ENCODE results near the gene GRK4.
A peak's percentile ranks its signal among the peaks of the same experiment; 100 is the strongest.

Gene GRK4

DNA sequence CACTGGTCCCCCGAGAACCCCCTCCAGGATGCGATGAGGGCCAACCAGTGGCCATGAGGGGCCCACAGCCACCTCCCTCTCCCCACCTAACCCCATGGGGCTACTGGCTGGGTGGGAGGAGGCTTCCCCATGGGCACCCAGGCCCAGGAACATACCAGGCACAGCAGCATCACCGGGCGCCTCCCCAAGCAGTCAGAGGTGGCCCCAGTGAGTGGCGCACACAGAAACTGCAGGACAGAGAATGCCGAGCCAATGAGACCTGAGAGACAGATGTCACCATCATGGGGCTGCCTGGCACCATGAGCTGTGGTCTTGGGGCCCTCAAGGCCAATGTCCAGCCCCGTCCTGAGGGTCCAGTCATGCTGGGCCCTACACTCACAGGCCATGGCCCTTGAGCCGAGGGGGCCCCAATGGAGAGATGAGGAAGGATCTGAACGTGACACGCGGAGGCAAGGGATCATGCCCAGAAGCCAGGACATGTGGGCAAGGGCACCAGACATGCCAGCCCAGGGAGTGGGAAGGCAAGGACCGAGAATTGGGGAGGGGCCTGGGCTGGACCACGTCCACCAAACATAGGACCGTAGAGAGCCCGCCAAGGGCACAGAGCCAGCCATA lies 30.3 kb upstream of the GRK4 start:
- TF ChIP-seq, protein P1, sequence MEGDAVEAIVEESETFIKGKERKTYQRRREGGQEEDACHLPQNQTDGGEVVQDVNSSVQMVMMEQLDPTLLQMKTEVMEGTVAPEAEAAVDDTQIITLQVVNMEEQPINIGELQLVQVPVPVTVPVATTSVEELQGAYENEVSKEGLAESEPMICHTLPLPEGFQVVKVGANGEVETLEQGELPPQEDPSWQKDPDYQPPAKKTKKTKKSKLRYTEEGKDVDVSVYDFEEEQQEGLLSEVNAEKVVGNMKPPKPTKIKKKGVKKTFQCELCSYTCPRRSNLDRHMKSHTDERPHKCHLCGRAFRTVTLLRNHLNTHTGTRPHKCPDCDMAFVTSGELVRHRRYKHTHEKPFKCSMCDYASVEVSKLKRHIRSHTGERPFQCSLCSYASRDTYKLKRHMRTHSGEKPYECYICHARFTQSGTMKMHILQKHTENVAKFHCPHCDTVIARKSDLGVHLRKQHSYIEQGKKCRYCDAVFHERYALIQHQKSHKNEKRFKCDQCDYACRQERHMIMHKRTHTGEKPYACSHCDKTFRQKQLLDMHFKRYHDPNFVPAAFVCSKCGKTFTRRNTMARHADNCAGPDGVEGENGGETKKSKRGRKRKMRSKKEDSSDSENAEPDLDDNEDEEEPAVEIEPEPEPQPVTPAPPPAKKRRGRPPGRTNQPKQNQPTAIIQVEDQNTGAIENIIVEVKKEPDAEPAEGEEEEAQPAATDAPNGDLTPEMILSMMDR (IDR thresholded peaks at IDR 0.05; ENCODE audit: borderline replicate concordance, insufficient read depth, low read depth, low read length) = no peak
- H3K4me3 ChIP-seq (ENCODE audit: low read depth, low read length) = peak overlapping the region; percentile 74

DNA sequence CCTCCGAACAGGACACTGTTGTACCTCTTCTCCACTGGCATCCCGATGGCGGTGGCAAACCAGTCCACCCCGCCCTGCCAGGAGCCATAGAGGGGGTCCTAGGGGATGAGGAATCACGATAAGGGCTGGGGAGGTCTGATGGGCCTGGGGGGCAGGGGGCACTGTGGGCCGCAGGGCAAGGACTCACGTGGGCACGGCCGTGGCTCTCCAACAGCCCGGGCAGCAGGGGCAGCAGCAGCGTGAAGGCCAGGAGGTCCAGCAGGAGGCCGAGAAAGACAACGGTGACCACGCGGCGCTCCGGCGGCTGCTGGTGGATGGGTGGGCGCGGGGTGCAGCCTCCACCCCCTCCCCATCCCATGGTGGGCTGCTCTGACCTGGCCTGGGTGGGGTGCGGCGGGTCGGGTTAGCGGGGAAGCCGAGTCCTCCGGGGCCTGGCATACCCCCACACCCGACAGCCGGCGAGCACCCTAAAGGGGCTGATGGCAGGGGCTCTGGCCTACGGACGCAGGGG lies 29.8 kb upstream of the GRK4 start:
- TF ChIP-seq, protein P1 (IDR thresholded peaks at IDR 0.05; ENCODE audit: borderline replicate concordance, insufficient read depth, low read depth, low read length) = no peak
- peak overlapping the region; percentile 74 for H3K4me3 ChIP-seq (ENCODE audit: low read depth, low read length)

DNA sequence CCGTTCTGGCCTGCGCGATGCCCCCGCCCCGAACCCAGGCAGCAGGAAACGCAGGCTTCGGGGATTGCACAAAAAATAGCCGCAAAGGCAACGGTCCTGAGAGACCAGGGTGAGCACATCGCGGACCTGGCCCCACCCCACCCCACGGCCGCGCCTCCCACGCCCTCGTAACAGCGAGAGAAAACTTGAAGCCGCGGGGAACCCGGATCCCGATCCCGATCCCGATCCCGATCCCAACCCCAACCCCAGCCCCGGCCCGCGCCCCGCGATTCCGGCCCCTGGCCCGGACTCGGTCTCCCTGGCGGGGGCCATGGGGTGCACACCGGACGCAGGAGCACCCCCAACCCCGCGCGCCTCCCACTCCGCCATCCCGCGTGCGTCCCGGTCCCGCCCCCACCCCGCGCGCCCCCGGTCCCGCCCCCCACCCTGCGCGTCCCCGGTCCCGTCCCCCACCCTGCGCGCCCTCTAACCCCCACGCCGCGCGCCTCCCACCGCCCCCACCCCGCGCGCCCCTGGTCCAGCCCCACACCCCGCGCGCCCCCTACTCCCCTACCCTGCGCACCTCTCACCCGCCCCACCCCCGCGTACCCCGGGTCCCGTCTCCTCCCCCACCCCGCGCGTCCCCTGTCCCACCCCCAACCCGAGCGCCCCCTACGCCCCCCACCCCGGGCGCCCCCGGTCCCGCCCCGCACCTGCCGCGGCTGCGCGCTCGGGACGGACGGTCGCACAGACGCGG lies 29.1 kb upstream of the GRK4 start:
- peak overlapping the region; percentile 99 for H3K4me3 ChIP-seq (ENCODE audit: low read depth, low read length)
- TF ChIP-seq, protein P1 (IDR thresholded peaks at IDR 0.05; ENCODE audit: borderline replicate concordance, insufficient read depth, low read depth, low read length) = no peak

DNA sequence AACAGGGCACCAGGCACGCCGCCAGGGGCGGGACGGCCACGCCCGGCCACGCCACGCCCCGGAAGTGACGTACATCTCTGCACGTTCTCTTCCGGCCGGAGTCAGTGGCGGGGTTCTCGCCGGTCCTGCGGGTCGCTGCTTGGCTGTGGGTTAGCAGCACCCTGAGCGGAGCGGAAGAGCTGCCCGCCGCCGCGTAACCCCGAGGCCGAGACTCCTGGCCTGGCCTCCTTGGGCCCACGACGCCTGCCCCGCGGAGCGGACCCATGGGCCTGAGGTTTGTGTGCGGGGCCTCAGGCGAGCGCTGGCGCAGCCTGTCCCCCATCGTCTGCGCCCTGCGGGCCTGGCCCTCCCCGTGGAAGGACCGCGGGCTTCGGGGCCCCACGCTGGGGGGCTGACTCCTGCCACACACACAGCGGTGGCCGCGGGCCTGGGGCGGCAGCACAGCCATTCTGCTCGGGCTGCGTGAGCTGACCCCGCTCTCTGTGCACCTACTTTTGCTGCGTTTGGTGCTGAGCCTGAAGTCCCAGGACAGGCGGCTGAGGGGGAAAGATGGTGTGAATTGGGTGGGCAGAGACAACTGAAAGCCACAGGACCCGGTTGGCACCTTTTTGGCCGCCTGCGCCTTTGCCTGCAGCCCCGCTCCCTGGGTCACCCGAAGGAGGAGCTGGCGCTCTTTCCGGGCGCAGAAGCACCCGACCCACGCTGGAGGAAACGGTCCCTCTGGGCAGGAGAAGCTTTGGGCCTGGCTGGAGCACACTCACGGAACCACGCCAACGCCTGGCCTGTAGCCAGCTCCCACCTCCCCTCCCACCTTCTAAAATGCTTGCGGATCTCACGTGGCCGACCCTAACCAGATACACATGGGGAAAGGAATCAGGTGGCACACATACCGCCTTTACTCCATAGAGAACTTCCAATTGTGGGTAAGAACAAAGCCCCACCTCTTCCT lies 28.3 kb upstream of the GRK4 start:
- H3K4me3 ChIP-seq (ENCODE audit: low read depth, low read length) = peak overlapping the region; percentile 99
- TF ChIP-seq, protein P1 (IDR thresholded peaks at IDR 0.05; ENCODE audit: borderline replicate concordance, insufficient read depth, low read depth, low read length) = no peak

DNA sequence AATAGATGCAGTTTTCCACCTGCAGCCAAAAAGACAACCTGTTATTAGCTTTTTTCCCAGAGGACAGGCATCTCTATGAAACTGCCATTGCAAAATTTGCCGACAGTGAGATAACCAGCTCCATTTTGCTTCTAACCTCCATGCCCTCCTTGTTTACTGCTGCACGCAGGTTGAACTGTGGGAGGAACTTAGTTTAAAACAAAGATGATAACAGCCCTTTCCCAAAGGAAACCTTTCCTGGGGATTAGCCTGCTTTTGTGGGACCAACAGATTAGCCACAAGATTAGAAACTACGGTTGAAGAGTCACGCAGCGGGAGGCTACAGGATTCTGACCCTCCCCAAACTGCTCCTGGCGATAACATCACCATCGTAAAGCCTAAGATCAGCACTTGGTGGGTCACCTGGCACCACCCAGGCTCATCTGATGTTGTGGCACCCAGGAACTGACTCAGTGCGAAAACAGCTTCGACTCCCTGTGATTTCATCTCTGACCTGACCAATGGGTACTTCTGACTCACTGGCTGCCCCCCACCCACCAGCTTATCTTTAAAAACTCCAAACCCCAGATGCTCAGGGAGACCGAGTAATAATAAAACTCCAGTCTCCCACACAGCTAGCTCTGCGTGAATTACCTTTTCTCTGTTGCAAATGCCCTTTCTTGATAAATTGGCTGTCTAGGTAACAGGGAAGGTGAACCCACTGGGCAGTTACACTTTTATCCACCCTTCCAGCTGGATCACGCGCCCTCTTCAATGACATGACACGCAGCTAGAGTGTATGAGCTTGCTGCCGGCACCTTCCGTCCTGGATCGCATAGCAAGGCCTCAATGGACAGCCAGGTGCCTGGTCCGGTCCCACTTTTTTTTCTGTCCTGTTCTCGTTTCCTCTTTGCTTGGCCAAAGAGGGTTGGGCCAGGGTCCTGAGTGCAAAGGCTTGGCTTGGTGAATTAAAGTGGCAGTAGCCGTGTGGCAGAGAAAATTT lies 27.3 kb upstream of the GRK4 start:
- peak overlapping the region; percentile 99 for H3K4me3 ChIP-seq (ENCODE audit: low read depth, low read length)
- TF ChIP-seq, protein P1 (IDR thresholded peaks at IDR 0.05; ENCODE audit: borderline replicate concordance, insufficient read depth, low read depth, low read length) = no peak

DNA sequence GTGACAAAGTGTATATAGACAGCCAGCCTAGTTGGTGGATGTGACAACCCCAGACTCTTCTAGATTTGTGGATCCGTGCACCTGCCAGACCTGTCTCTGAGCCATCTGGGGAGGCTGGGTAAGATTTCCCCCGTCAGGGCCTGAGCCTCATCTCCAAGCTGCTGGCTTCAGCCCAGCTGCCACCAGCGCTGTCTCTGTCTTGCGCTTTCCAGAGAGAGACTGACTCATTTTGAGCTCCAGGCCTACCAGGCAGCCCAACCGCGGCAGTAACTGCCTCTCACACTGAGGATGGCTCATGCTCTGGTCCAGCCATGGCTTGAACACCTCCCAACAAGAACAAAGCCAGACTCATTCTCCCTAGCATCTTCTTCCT lies 26.6 kb upstream of the GRK4 start:
- TF ChIP-seq, protein P1 (IDR thresholded peaks at IDR 0.05; ENCODE audit: borderline replicate concordance, insufficient read depth, low read depth, low read length) = no peak
- no peak overlapping the region for H3K4me3 ChIP-seq (ENCODE audit: low read depth, low read length)

Data from GM12875 (cell line).